ENCODE measurements around the gene ADCK1.

DNA sequence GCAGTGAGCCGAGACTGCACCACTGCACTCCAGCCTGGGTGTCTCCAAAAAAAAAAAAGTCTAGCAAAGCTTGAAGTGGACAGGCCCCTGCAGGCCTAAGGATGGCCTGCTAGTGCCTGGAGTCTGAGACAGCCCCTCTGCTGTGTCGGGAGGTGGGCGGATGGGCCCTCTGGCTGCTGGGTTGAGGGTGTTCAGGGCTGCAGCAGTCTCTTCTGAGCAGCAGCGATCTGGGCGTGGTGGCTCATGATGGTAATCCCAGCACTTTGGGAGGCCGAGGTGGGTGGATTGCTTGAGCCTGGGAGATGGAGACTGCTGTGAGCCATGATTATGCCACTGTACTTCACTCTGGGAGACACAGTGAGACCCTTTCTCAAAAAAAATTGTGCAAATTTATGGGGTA lies 57.0 kb downstream of the ADCK1 start:
- TF ChIP-seq CTCF (tag by site-specific recombination; IDR thresholded peaks at IDR 0.05) (no peak), ZNF610 (tag by site-specific recombination; IDR thresholded peaks at IDR 0.05; ENCODE audit: borderline replicate concordance) (no peak), YY1 (tag by site-specific recombination; IDR thresholded peaks at IDR 0.05) (no peak), ZNF391 (tag by site-specific recombination; IDR thresholded peaks at IDR 0.05; ENCODE audit: borderline replicate concordance, low read depth) (no peak), ZBTB8A (tag by site-specific recombination; IDR thresholded peaks at IDR 0.05) (no peak), ZNF600 (tag by site-specific recombination; IDR thresholded peaks at IDR 0.05) (no peak), ZNF580 (tag by site-specific recombination; IDR thresholded peaks at IDR 0.05) (no peak), ZNF366 (tag by site-specific recombination; conservative IDR thresholded peaks at IDR 0.05) (no peak), SETDB1 (IDR thresholded peaks at IDR 0.05; ENCODE audit: insufficient read length, low read length) (no peak), ZNF518A (tag by site-specific recombination; conservative IDR thresholded peaks at IDR 0.05; ENCODE audit: low read depth) (no peak), INSM2 (tag by site-specific recombination; IDR thresholded peaks at IDR 0.05) (no peak)

All from HEK293 (cell line).